DMS79 (cell line): ENCODE measurements around the gene CELSR3.

Experiments used
- DNase-seq: peaks from one replicate; lab custom pipeline; 2025; lab: John Stamatoyannopoulos, UW

The CELSR3 gene

GRCh38 chr3:48599077-48599501, 63.6 kb downstream of the CELSR3 start:
- DNase-seq: no peak

DNA sequence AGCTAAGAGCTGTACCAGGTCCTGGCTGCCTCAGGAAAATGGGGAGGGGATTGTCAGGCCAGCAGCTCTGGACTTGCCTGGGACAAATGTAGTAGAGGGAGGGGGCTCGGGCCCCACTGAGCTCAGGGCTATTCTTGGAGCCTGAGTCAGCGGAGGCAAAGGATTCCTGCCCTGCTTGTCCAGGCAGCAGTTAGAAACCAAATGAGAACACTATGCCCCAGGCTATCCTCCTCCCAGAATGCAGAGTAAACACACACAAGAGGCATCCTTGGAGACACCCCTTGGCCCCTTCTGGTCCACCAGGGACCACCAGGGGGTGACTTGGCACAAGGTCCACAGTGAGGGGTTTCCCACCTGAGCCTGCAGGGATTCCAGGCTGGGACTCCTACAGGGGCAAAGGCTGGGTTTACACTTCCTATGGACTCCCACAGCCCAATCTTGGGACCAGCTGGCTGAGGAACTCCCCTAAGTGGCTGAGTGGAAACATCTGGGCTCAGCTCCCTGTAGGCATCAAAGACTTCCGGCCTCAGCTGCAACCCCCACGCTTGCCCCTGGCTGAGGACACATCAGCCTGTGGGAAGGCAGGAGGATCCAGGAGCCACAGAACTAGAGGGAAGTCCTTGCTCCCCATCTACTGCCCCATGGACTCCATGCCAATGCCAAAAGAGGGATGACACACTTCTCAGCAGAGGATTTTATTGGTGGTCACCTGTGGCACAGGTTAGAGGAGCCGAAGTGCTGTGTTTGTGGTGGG, 64.2 kb downstream of the CELSR3 start:
- DNase-seq: no peak

DNA sequence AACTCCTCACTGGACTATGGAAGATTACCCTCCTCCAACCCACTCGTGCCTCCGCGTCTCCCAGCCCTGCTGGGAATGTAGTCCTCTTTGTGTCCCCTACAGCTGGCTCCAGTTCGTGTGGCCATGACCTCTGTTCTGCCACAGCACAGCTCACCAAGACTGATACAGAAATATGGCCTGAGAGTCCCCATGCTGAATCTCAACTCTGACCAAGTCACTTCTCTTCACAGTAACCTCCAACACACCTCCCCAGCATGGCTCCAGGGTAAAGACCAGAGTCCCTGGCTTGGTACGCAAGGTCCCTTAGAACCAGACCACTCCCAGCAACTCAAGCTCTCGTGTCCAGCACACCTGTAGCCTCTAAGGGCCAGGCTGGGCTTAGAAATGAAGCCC, 65.3 kb downstream of the CELSR3 start:
- no peak for DNase-seq

- DNase-seq: no peak
Measured at GRCh38 chr3:48596676-48597407, 65.8 kb downstream of the CELSR3 start.

- DNase-seq: no peak
Measured at GRCh38 chr3:48596157-48596556, 66.5 kb downstream of the CELSR3 start.

DNA sequence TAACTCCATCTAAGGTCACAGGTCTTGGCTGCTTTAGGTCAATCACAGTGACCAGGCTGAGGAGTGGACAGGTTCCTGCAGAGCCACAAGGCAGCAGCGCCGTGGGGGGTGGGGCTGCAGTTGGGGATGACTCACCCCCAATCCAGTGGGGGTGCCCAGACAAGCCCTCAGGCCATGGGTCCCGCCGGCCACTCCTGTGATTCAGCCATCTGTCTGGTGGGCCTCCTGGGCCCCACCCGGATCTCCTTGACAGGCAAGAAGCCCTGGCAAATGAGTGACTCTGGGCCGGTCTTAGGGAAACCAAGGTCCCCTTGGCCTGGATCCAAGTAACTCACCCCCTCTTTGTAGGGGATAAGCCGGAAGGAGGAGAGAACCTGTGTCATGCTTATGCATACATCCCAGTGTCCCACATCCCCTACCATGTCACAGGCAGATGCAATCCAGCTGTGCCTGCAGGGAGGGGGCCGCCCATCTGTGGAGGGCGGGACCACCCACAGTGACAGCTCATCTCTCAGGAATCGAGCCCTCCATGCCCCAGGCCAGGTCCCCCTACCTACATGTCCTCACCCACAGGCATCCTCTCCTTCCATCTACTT, 67.1 kb downstream of the CELSR3 start:
- no peak for DNase-seq

DNA sequence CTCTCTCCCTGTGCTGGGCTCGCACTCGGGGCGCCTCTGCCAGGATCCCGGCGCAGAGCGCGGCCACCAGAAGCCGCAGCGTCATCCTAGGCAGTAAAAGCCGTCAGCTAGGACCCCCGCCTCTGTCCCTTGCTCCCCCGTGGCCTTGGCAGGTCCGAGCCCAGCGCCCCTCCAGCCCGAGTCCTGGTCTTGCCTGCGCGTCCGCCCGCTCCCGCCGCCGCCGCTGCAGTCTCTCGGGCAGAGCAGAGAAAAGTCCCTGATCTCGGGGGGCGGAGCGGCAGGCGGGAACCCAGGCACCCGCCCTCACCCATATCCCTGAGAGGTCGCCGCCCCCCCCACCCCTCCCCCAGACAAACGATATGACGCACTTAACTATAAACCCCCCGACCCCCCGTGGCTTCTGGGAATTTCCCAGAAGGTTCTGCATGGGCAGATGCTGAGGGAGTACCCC, 67.6 kb downstream of the CELSR3 start, which contains the start of gene COL7A1:
COL7A1 (minus strand) TSS at position 255 of the 451 bp plus-strand sequence; CDS start at position 85, 170 bp downstream.
- DNase-seq: no peak

DNA sequence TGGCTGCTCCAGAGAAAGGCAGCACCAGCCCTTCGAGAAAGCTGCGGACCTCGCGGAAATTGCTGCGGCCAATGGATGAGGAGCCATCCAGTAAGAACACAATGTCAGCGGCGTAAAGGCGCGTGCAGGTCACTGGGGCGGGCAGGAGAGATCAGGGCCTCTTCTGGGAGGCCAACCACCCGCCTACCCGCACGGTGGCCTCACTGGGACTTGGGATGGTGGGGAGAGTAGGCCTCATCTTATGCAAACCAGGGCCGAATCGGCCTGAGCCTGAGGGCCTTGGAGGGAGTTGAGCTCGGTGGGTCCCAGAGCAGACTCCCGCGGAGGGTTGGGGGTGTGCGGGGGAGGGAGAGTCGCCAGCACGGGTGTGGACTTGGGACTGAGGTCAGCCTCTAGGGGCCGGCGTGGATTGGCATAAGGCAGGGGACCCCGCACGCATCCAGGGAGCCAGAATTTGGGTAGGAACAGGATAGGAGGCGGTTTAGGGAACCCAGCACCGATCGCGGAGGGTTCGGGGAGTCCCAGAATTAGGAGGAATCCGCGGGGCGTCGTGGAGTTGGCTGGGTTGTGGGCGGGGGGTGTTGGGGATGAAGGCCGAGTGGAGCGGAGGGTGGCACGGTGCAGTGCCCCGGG, 68.2 kb downstream of the CELSR3 start:
- DNase-seq: no peak

DNA sequence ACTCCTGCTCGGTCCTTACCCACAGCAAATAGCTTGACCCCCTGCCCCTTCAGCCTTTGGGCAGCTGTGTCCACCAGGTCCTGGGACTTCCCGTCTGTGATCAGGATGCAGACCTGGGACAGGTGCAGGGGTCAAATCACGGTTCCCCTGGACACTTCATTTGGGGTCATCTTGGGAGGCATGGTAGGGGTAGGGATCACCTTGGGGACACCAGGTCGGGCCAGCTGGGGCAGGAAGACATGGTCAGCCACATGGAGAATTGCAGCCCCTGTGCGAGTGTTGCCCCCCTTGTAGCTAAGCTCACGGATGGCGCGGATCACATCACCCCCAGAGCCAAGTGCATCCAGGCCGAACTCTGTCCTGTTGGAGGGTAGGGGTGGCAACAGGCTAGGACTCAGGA, 69.3 kb downstream of the CELSR3 start:
- no peak for DNase-seq

DNA sequence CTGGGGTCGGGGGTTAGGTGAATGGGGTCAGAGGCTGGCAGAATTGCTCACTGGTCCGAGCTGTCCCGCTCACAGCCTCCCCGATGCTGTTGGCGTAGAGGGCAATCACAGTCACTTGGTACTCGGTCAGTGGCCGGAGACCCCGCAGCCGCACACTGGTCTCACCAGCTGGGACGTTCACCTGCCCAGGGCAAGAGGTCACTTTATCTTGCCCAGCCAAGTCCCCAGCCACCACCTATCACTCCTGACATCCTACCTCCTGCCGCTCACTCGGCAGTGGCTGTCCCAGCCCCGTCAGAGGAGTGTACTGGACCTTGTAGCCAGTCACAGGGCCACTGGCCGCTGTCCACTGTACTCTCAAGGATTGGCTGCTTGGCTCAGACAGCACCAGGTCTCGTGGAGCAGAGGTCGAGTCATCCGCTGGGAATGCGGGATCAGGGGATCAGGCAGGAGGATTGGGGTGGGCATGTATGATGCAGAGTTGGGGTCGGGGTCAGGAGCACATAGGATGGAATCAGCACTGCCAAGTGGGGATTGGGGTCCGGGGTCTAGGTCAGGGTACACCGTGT, 70.1 kb downstream of the CELSR3 start:
- no peak for DNase-seq

DNA sequence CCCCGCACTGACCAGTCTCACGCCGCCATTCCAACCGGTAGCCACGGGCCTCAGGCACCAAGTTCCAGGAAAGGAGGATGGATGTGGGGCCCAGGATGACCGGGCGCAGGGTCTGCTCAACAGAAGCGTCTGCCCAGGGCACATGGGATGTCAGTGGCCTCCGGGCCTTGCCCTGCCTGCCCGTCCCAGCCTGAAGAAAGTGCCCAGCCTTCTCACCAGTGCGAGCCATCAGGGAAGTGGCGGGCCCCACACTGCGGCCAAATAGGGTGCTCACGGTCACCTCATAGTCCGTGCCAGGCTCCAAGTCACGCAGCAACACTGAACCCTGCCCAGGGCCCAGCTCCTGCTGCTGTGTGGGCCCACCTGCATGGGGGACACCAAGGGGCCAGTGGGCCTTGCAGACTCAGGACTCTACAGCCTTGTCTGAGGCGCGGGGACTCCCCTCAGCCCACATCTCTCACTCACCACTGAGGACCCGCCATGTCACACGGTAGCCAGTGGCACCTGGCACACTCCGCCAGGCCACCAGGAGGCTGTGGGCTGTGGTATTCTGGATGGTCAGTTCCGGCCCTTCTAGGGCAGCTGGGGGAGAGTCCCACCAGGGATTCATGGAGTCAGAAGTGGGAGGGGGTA, 70.7 kb downstream of the CELSR3 start:
- no peak for DNase-seq

DNA sequence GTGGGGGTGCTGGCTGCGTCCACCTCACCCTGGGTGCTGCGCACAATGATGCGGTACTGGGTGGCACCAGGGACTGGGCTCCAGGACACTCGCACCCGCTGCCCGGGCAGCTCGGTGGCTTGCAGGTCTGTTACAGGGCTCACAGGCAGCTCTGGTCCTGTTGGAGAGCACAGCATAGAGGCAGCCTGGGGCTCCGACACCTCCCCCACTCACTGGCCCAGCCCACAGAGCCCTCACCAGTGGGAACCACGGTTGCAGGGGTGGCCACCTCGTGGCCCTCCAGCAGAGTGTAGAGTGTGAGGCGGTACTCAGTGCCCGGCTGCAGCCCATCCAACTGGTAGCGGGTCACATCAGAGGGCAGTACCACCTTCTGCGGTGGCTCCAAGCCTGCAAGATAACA, 71.2 kb downstream of the CELSR3 start:
- no peak for DNase-seq

DNA sequence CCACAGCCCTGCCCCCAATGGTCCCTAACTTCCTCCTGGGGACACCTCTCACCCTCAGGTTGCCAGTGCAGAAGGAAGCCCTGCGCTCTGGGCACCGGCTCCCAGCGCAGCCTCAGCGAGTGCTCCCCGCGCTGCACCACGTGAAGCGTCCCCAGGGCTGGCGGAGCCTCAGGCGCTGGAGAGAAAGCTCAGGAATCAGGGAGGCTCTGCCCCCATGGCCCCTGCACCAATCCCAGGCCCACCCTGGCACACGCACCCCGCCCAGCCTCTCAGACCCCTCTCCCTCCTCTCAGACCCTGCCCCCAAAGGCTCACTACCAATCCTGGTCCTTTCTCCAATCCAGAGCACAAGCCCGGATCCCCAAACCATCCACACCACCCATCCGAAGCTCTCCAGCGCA, 74.5 kb downstream of the CELSR3 start:
- no peak for DNase-seq

DNA sequence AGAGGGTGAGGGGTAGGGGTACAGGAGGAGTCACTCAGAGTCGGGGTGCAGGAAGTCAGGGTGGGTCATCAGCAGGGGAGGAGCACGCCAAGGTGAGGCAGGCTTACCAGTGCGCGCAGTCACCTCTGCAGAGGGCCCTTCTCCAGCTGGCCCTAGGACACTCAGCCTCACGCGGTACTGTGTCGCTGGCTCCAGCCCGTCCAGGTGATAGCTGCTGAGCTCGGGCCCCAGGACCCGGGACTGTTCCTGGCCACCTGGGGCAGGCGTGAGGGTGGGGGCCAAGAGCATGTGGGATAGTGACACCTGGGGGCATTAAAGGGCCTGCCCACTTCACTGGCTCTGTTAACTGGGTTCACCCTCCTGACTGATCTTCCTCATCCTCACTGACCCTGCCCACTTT, 75.0 kb downstream of the CELSR3 start:
- DNase-seq: no peak
